ENCODE measurements around the gene KCNH6. TPM values are rescaled to one million over a fixed set of nuclear protein-coding genes. Genes with fewer than 3 reads are reported as not detected.

The KCNH6 gene
- total and polyA plus RNA-seq, 9 of the 15 experiments (the other 6 are each of a cell fraction or from before 2014, with no cell fraction given), result not detected

- Histone ChIP-seq H3K4me2 (ENCODE audit: insufficient read depth, low read length) (no peak overlapping the region), H3K9me1 (ENCODE audit: control insufficient read depth, insufficient read depth, low read length) (no peaks in the 10 kb centered on the region), H3K9me3 (replicated peaks; ENCODE audit: control insufficient read depth, insufficient read depth, low read depth, low read length) (no peaks in the 10 kb centered on the region), H3K27ac (ENCODE audit: extremely low read depth, low read depth, low read length) (no peak overlapping the region), H4K20me1 (replicated peaks; ENCODE audit: control insufficient read depth, insufficient read depth, low read length) (no peaks in the 10 kb centered on the region), H3K4me3 (no peak overlapping the region), H3K27me3 (ENCODE audit: control insufficient read depth in 2 of 2, insufficient read depth in 2 of 2, low read length in 2 of 2) (peaks cover 6 to 12% of the 10 kb centered on the region in 2 experiments; a peak in 3 of 5 replicates), H3K36me3 (ENCODE audit: control insufficient read depth, insufficient read depth, low read length) (no peaks in the 10 kb centered on the region), H3K79me2 (ENCODE audit: control insufficient read depth, insufficient read depth, low read length) (no peaks in the 10 kb centered on the region), H3K4me1 (replicated peaks in 1 of 2; ENCODE audit: control insufficient read depth in 2 of 2, insufficient read depth in 2 of 2, low read length in 2 of 2) (peaks cover 0 to 12% of the 10 kb centered on the region in 2 experiments; a peak in 2 of 5 replicates), H3K9ac (ENCODE audit: insufficient read depth in 1 of 2, low read depth in 2 of 2, low read length in 2 of 2) (peak overlapping the region in 1 of 2 experiments; percentile 51; a peak in 1 of 4 replicates), H2AFZ (ENCODE audit: low read depth, low read length) (no peak overlapping the region)
- TF ChIP-seq ZSCAN32 (CRISPR knock-in tag; IDR thresholded peaks at IDR 0.05) (no peak), GABPB1 (CRISPR knock-in tag; IDR thresholded peaks at IDR 0.05) (no peak), SLC30A9 (CRISPR knock-in tag; IDR thresholded peaks at IDR 0.05) (no peak), FIP1L1 (IDR thresholded peaks at IDR 0.05; ENCODE audit: low read depth, low read length, poor library complexity, severe bottlenecking) (no peak), SAFB2 (IDR thresholded peaks at IDR 0.05; ENCODE audit: borderline replicate concordance, low read depth, low read length, severe bottlenecking) (no peak), ADNP (tag; IDR thresholded peaks at IDR 0.05) (no peak), ZNF197 (CRISPR knock-in tag; IDR thresholded peaks at IDR 0.05; ENCODE audit: low read depth) (no peak), MBD1 (CRISPR knock-in tag; IDR thresholded peaks at IDR 0.05) (no peak), MCM7 (IDR thresholded peaks at IDR 0.05) (no peak), ZNF280B (CRISPR knock-in tag; IDR thresholded peaks at IDR 0.05) (no peak)
- ChIA-PET POLR2A (interaction anchor here (0.6 to 0.8 kb wide), 3 partner anchors 11 to 82 kb away, joined by 3 to 4 read pairs (median 3); no protein-coding TSS in a partner anchor), CTCF (ENCODE audit: low intra/inter-chr PET ratio) (no interaction called here)
- DNase-seq (ENCODE audit: extremely low read depth in 1 of 4, low spot score in 3 of 4) (no peak), FAIRE-seq (no peak), ATAC-seq (no peak)
- no TSS peak for BruUV-seq (replicated peaks)
- in situ Hi-C loops (cut with MboI), result no loop called here
- intact Hi-C loops (cut with micrococcal nuclease), result no loop called here
Observed at GRCh38 chr17:63543822-63544420, 20.8 kb downstream of the KCNH6 start.
